Epidermal melanocyte (primary cell): ENCODE data around the gene PRPF19.

Experiments
- DNase-seq: peaks from one replicate; pipeline ENCODE4 v3.0.0; 2011; ENCODE audit warnings: low spot score; ENCODE audit not compliant: insufficient read length

PRPF19 gene

DNA sequence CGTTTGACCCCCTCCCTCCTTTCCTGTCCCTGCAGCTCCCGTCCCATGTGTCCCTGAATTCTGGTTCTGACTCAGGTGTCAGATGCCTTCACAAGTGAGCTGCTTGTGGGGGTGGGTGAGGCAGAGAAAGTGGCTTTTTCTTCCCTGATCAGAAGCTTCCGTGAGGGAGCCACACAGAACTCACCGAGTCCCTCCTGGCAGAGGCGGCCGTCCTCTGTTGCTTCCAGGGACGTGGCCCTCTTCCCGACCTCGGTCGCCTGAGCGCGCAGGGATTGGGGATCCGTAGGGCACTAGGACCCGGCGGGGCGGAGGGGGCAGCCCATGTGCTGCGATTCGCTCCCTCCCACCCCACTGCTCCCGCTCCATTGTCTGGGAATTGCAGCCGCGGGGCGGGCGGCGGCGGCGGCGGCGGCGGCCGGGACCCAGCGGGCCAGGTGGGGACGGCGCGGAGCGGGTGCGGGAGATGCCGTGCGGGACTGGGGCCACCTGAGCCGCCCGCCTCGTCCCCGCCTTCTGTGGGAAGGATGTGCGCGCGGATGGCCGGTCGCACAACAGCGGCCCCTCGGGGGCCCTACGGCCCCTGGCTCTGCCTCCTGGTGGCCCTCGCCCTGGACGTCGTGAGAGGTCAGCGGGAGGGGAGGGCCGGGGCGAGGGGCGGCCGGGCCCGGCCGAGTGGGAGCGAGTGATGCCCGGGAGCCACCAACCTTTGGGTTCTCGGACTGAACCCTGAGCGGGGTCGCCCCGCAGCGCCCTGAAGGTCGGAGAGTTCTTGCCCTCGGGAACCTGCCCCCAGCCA, 17.9 kb upstream of the PRPF19 start, which contains the start of gene TMEM132A:
TSS of gene TMEM132A (plus strand) at position 351 of the 796 bp plus-strand sequence. CDS start at position 525, 174 bp downstream.
- DNase-seq = peak; percentile 95

- DNase-seq = no peak
Observed at GRCh38 chr11:60923800-60924109, 17.4 kb upstream of the PRPF19 start.

- DNase-seq = no peak
Observed at GRCh38 chr11:60923326-60923725, 16.9 kb upstream of the PRPF19 start.

DNA sequence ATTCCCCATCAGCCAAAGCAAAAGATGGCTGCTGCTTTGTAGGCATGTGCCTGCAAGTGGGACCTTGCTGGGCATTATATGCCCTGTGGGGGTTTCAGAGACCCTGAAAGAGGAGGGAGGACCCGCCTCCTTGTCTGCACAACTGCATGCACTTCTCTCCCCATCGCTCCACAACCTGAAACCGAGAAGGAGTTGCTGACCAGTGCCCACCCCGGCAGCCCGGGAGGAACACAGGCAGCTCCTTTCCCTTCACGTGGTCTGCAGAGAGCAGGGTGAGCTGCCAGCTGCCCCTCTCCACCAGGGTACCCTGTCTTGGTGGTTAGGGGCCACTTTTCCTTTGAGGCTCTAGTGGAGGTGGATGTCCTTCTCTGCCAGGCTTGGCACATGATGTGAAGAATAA, 16.5 kb upstream of the PRPF19 start:
- no peak for DNase-seq

DNA sequence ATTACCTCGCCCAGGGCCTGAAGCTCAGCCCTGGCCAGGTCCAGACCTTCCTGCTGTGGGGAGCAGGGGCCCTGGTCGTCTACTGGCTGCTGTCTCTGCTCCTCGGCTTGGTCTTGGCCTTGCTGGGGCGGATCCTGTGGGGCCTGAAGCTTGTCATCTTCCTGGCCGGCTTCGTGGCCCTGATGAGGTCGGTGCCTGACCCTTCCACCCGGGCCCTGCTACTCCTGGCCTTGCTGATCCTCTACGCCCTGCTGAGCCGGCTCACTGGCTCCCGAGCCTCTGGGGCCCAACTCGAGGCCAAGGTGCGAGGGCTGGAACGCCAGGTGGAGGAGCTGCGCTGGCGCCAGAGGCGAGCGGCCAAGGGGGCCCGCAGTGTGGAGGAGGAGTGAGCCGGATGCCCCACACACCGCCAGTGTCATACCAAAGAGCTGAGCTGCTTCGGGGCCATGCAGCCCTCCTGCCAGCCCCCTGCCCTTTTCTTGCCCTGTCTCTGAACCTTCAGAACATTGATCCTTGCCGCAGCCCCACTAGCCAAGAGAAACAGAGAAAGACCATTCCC, 15.5 kb upstream of the PRPF19 start:
- no peak for DNase-seq

GRCh38 chr11:60921259-60921658, 14.9 kb upstream of the PRPF19 start:
- no peak for DNase-seq

- DNase-seq = no peak
Observed at GRCh38 chr11:60919956-60920355, 13.6 kb upstream of the PRPF19 start.

DNA sequence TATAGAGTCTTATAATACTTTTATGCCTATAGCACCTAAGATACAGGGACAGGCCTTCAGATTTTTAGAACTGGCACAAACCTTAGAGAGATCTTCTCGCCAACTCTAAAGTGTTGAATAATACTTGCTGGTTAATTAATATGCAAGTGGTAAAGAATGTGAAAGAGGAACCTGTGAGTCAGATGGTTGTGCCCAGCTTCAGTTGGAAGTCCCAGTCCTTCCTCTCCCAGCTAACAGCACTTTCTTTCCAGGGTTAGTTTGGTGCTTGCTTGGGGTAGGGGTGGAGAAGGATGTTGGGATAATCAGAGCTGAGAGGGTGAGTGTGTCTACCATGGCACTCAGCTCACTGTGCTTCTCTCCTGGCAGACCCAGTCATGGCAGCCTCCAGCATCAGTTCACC, 12.9 kb upstream of the PRPF19 start:
- no peak for DNase-seq

- DNase-seq = no peak
Observed at GRCh38 chr11:60918939-60919265, 12.5 kb upstream of the PRPF19 start.

- no peak for DNase-seq
Observed at GRCh38 chr11:60918251-60918938, 12.0 kb upstream of the PRPF19 start.

DNA sequence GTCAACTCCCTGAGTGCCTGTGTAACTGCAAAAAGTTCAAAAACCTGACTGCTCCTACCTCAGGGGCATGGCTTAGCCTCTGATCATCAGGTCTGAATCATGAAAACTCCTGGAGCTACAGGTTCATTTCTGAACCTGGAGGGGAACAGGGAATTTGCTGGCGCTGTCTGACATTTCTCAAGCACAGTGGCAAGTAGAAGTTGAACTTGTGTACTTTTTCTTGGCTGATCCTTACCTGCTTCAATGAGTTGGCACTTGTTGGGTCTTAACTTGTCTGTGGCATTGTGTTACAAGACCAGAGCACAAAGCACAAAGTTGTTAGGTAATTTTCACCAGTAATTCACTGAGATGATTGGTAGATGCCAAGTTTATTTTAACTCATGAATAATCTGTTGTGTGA, 10.9 kb upstream of the PRPF19 start:
- no peak for DNase-seq

GRCh38 chr11:60916669-60917206, 10.4 kb upstream of the PRPF19 start:
- no peak for DNase-seq

DNA sequence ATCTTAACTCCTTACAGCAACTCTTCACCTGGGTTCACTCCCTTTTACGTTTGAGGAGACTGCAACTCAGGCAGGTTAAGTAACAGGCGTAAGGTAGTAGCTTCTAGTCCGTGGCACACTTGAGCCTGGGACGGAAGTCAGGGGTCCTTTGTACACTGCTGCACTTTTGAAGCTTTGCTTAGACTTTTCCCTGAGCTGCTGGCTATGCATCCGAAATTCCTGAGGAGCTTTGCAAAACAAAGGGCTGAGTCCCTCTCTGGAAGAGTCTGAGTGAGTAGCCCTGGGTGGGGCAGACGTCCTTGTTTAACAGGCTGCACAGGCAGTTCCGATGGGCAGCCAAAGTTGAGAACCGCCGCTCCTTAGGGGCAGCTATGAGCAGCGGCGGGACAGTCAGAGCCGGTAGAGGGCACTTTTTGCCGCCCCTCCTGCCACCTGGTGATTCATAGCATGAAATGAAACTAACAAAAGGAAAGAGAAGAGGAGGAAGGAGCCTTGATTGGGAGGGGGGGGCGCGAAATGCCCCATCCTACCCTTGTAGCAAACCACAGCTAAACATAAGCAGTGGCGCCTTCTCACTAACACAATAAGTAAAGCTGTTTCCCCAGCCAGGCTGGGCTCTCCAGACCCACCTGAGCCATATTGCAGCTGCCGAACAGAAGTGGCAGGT, 9.0 kb upstream of the PRPF19 start:
- DNase-seq = peak; percentile 28

DNA sequence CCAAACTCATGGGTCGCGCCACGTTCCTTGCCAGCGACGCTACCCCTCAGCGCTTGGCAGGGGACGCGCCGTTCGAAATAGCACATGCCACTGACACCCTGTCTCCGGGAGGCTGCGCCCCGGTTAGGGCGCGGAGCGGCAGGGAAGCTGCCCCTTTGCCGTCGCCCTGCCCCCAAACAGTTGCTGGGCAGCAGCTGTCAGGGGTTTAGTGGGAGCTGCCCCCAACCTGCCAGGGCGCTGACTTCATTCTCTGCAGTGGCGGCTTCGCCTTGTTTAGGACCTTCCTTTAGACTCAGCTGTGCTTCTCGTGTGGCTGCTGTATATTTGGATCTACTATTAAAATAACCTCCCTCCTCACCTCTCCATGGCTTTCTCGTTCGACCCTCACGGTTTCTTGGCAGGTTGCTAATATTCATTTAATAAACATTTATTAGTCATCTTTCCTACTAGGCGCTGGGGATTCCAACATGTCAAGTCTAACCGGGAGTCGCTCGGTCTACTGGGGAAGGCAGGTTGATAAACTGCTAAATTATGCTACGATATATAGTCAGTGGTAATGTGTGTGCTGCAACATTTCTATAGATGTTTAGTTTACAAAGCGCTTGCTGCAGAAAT, 8.4 kb upstream of the PRPF19 start:
- no peak for DNase-seq

- peak; percentile 98 for DNase-seq
Observed at GRCh38 chr11:60913793-60914632, 7.6 kb upstream of the PRPF19 start, which contains the start of gene TMEM109. Gene TMEM109 (plus strand): TSS chr11:60914158. CDS start chr11:60919694, 5,536 bp downstream.

GRCh38 chr11:60912851-60913528, 6.6 kb upstream of the PRPF19 start:
- DNase-seq = no peak

DNA sequence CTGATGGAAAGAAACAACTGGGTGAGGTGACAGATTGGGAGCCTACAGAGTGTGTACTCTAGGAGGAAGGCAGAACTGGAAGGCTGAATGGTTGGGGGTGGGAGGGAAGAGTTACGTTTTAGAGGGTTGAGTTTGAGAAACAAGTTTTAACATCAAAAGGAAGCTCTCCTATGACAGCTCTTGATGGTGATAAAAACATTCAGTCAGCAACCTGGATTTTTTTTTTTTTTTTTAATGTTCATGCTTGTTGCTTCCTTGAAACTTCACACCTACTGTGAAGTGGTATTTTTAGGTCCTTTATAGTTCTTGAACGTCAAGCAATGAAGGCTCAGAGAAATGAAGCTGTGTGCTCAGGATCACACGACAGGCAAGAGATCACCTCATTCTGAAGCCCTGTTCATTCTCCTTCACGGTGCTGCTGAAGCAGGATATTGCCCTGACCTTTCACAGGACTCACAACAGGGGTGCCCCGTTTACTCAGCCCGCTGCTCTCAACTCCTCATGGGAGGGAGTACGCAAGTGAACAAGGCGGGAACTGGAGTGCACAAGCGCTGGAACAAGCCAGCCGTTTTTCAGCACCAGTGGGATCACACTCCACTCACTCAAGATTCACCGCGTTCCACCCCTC, 6.0 kb upstream of the PRPF19 start:
- no peak for DNase-seq

DNA sequence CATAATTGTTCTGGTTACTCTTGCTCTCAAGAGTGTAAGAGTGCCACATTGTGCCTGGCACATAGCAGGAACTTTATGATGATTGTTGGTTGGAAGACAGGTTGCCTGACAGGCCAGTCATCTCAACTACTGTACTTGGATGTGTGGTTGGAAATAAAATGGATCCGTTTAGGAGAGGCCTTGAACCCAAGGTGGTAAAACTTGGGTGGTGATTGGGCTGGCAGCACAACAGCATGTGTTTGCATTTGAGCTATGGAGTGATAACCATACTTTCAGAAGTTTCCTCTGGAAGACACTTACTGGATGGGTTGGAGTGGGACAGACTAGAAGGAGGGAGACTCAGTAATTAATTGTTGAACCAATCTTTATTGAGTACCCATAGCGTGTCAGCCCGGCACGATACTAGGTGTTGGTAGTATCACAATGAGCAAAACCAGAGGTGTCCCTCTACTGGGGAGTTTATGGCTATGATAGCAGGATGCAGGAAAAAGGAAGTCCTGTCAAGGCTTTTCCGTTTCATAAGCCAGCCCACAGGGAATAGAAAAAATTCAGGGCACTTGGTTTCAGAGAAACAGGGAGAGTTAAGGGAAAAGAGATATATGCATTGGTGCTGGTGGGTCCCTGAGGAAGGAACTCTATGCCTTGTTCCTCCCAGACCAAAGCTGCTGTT, 4.5 kb upstream of the PRPF19 start:
- no peak for DNase-seq

GRCh38 chr11:60910281-60910687, 3.9 kb upstream of the PRPF19 start:
- no peak for DNase-seq
